IMR-90 (cell line): Measurements from ENCODE around the gene PPFIA1. TPM values are rescaled to one million over a fixed set of nuclear protein-coding genes. Genes with fewer than 3 reads are reported as not detected.

ENCODE experiments used
- ATAC-seq: fragments of 200-7000 bp; cut with Tn5 transposase; 2 replicates; pipeline ENCODE4 v1.9.1; 2020; ENCODE audit warnings: low read depth, mild to moderate bottlenecking, moderate library complexity
- BruUV-seq: library from RNA; stranded (reverse); fragments of 400-500 nt; replicated peaks from 2 replicates; lab custom pipeline; 2021; lab: Mats Ljungman, UMichigan
- CTCF ChIA-PET: fragments of 300-600 bp; formaldehyde crosslinking; extraction: SDS; loops from one replicate; lab custom pipeline; 2021; ENCODE audit warnings: antibody characterized with exemption; lab: Yijun Ruan, JAX
- POLR2A ChIA-PET: fragments of 300-600 bp; sonication (Branson Sonifier 250); formaldehyde crosslinking; loops from one replicate; lab custom pipeline; 2022; ENCODE audit warnings: antibody characterized with exemption; ENCODE audit not compliant: unreplicated experiment; lab: Charles Lee
- DNase-seq: peaks from one replicate; pipeline ENCODE4 v3.0.0; 2013
- H2AFZ ChIP-seq: replicated peaks from 2 replicates; pipeline ENCODE3; 2013; ENCODE audit warnings: low read length, mild to moderate bottlenecking; ENCODE audit not compliant: poor library complexity
- H2AK5ac ChIP-seq: 2 replicates; pipeline ENCODE4 v1.6.1; 2013; ENCODE audit warnings: low read depth, low read length, inconsistent platforms
- H2AK9ac ChIP-seq: replicated peaks from 2 replicates; pipeline ENCODE3; 2013; ENCODE audit warnings: mild to moderate bottlenecking, low read depth, low read length, moderate library complexity; ENCODE audit not compliant: poor library complexity
- H2BK120ac ChIP-seq: 2 replicates; pipeline ENCODE4 v1.6.1; 2013; ENCODE audit warnings: low read depth, low read length, inconsistent platforms
- H2BK15ac ChIP-seq: 3 replicates; pipeline ENCODE4 v1.6.1; 2013; ENCODE audit warnings: low read depth, low read length, inconsistent platforms
- H2BK20ac ChIP-seq: 2 replicates; pipeline ENCODE4 v1.6.1; 2013; ENCODE audit warnings: low read depth, mild to moderate bottlenecking, inconsistent platforms, low read length, moderate library complexity
- H2BK5ac ChIP-seq: 2 replicates; pipeline ENCODE4 v1.6.1; 2013; ENCODE audit warnings: mild to moderate bottlenecking, low read depth, low read length, inconsistent platforms; ENCODE audit not compliant: poor library complexity, severe bottlenecking
- H3K14ac ChIP-seq: replicated peaks from 2 replicates; pipeline ENCODE4 v1.6.1; 2013; ENCODE audit warnings: low read depth, low read length, inconsistent platforms
- H3K18ac ChIP-seq: 2 replicates; pipeline ENCODE4 v1.6.1; 2013; ENCODE audit warnings: low read depth, low read length, control low read depth
- H3K23ac ChIP-seq: 2 replicates; pipeline ENCODE4 v1.6.1; 2013; ENCODE audit warnings: low read depth, low read length, inconsistent platforms
- H3K27ac ChIP-seq: 2 replicates; pipeline ENCODE4 v1.5.1; 2013; ENCODE audit warnings: mild to moderate bottlenecking, control low read depth, low read length; ENCODE audit not compliant: insufficient read depth
- H3K27me3 ChIP-seq: 2 replicates; pipeline ENCODE4 v1.6.1; 2013; ENCODE audit warnings: low read length; ENCODE audit not compliant: control insufficient read depth, insufficient read depth
- H3K36me3 ChIP-seq: 2 replicates; pipeline ENCODE4 v1.6.1; 2013; ENCODE audit warnings: low read length, mixed read lengths; ENCODE audit not compliant: control insufficient read depth, insufficient read depth
- H3K4ac ChIP-seq: 2 replicates; pipeline ENCODE4 v1.6.1; 2013; ENCODE audit warnings: low read depth, low read length, inconsistent platforms
- H3K4me1 ChIP-seq: 2 replicates; pipeline ENCODE4 v1.6.1; 2013; ENCODE audit warnings: low read length, mixed read lengths; ENCODE audit not compliant: control insufficient read depth, insufficient read depth
- H3K4me2 ChIP-seq: 2 replicates; pipeline ENCODE4 v1.6.1; 2013; ENCODE audit warnings: low read depth, mild to moderate bottlenecking, control low read depth, low read length, moderate library complexity
- H3K4me3 ChIP-seq: 2 replicates; pipeline ENCODE4 v1.5.1; 2013; ENCODE audit warnings: low read depth, mild to moderate bottlenecking, control low read depth, low read length, moderate library complexity; ENCODE audit not compliant: insufficient read depth
- H3K56ac ChIP-seq: 2 replicates; pipeline ENCODE4 v1.6.1; 2013; ENCODE audit warnings: low read length, inconsistent platforms; ENCODE audit not compliant: insufficient read depth; ENCODE audit errors: extremely low read depth
- H3K79me1 ChIP-seq, 2 experiments: 2 replicates each; pipeline ENCODE4 v1.6.1; 2013; ENCODE audit warnings: low read length in 2 of 2, inconsistent platforms in 1 of 2, low read depth in 1 of 2
- H3K9ac ChIP-seq: 2 replicates; pipeline ENCODE4 v1.6.1; 2013; ENCODE audit warnings: low read depth, low read length, control low read depth
- H3K9me1 ChIP-seq: 2 replicates; pipeline ENCODE4 v1.6.1; 2013; ENCODE audit warnings: low read length, inconsistent platforms; ENCODE audit not compliant: insufficient read depth
- H3K9me3 ChIP-seq: 2 replicates; pipeline ENCODE4 v1.6.1; 2013; ENCODE audit warnings: low read length; ENCODE audit not compliant: control insufficient read depth, insufficient read depth
- H4K20me1 ChIP-seq: 2 replicates; pipeline ENCODE4 v1.6.1; 2013; ENCODE audit warnings: low read length, inconsistent platforms; ENCODE audit not compliant: insufficient read depth
- H4K5ac ChIP-seq: 2 replicates; pipeline ENCODE4 v1.6.1; 2013; ENCODE audit warnings: mild to moderate bottlenecking, low read depth, low read length, control low read depth
- H4K8ac ChIP-seq, 2 experiments: 2 replicates each; pipeline ENCODE4 v1.6.1; 2013; ENCODE audit warnings: low read depth in 2 of 2, low read length in 2 of 2, control low read depth in 1 of 2, inconsistent platforms in 1 of 2
- H4K91ac ChIP-seq: 2 replicates; pipeline ENCODE4 v1.6.1; 2013; ENCODE audit warnings: low read depth, low read length, inconsistent platforms; ENCODE audit not compliant: insufficient read depth
- BHLHE40 ChIP-seq: fragments of 150-350 bp; IDR thresholded peaks from 2 replicates; pipeline ENCODE4 v1.6.1; 2016; ENCODE audit warnings: mild to moderate bottlenecking, low read depth, low read length
- CEBPB ChIP-seq: IDR thresholded peaks from 2 replicates; pipeline ENCODE4 v1.6.1; 2012; ENCODE audit warnings: low read depth, low read length, improper control_type of control experiment
- CHD1 ChIP-seq: IDR thresholded peaks from 2 replicates; pipeline ENCODE4 v1.6.1; 2012; ENCODE audit warnings: low read depth, low read length, improper control_type of control experiment
- FOS ChIP-seq: fragments of 150-350 bp; IDR thresholded peaks from 2 replicates; pipeline ENCODE4 v1.6.1; 2016; ENCODE audit warnings: low read depth, low read length
- MAFK ChIP-seq: IDR thresholded peaks from 2 replicates; pipeline ENCODE4 v1.6.1; 2012; ENCODE audit warnings: low read depth, low read length, improper control_type of control experiment
- MAZ ChIP-seq: IDR thresholded peaks from 2 replicates; pipeline ENCODE4 v1.6.1; 2012; ENCODE audit warnings: low read depth, mild to moderate bottlenecking, low read length, improper control_type of control experiment, moderate library complexity, borderline replicate concordance
- MXI1 ChIP-seq: IDR thresholded peaks from 2 replicates; pipeline ENCODE4 v1.6.1; 2012; ENCODE audit warnings: low read depth, mild to moderate bottlenecking, low read length, moderate library complexity, borderline replicate concordance
- NFE2L2 ChIP-seq: fragments of 150-350 bp; IDR thresholded peaks from 2 replicates; pipeline ENCODE4 v1.6.1; 2016; ENCODE audit warnings: low read depth, mild to moderate bottlenecking, low read length
- POLR2A ChIP-seq: IDR thresholded peaks from 2 replicates; pipeline ENCODE4 v1.6.1; 2012; ENCODE audit warnings: mild to moderate bottlenecking, low read depth, low read length
- RAD21 ChIP-seq: IDR thresholded peaks from 2 replicates; pipeline ENCODE4 v1.6.1; 2012; ENCODE audit warnings: low read length, improper control_type of control experiment
- RCOR1 ChIP-seq: IDR thresholded peaks from 2 replicates; pipeline ENCODE4 v1.6.1; 2012; ENCODE audit warnings: mild to moderate bottlenecking, low read length, improper control_type of control experiment; ENCODE audit not compliant: insufficient replicate concordance
- RFX5 ChIP-seq: IDR thresholded peaks from 2 replicates; pipeline ENCODE4 v1.8.0; 2012; ENCODE audit warnings: low read depth, mild to moderate bottlenecking, low read length, moderate library complexity
- SMC3 ChIP-seq: fragments of 150-350 bp; IDR thresholded peaks from 2 replicates; pipeline ENCODE4 v1.6.1; 2016; ENCODE audit warnings: low read depth, mild to moderate bottlenecking, antibody characterized with exemption, low read length, moderate library complexity
- WGBS, 2 experiments: methylation state at CpG; one replicate each; pipeline versions ENCODE4 v1.1.5 to v1.1.7; 2013; ENCODE audit warnings: missing lambda C conversion rate in 2 of 2; ENCODE audit not compliant: insufficient read length in 1 of 2; ENCODE audit errors: extremely low coverage in 2 of 2; 5-methylcytosine and 5-hydroxymethylcytosine counted together
- dilution Hi-C: fragments of 300-500 bp; cut with HindIII; formaldehyde crosslinking; loops from one replicate; pipeline ENCODE4 v1.14.3; 2018; ENCODE audit warnings: low sequenced_read_pairs; ENCODE audit not compliant: unreplicated experiment
- in situ Hi-C: fragments of 300-500 bp; cut with MboI; formaldehyde crosslinking; loops from 3 replicates; pipeline ENCODE4 v1.14.3; 2019; ENCODE audit warnings: low sequenced_read_pairs, inconsistent platforms, mixed read lengths
- intact Hi-C: fragments of 100-400 bp; cut with micrococcal nuclease; formaldehyde crosslinking; loops from 2 replicates; pipeline ENCODE4 v1.10.0; 2022
- polyA plus RNA-seq, 3 experiments: library from polyadenylated mRNA; depleted of rRNA; stranded (reverse); fragments of >200 nt; gene quantifications; 2 replicates each; pipeline ENCODE4 v1.2.3, GENCODE V29; 2012; ENCODE audit warnings: low replicate concordance in 1 of 3
- total RNA-seq: library from RNA; depleted of rRNA; stranded (reverse); fragments of >200 nt; gene quantifications from 2 replicates; pipeline ENCODE4 v1.2.3, GENCODE V29; 2012
- TF ChIP-seq, protein P1 (sequence below): fragments of 150-350 bp; IDR thresholded peaks from 2 replicates; pipeline ENCODE4 v1.6.1; 2016; ENCODE audit warnings: low read depth, mild to moderate bottlenecking, low read length, moderate library complexity, borderline replicate concordance
- TF ChIP-seq, protein P2 (sequence below): conservative IDR thresholded peaks from 2 replicates; pipeline ENCODE4 v1.5.1; 2012; ENCODE audit warnings: mild to moderate bottlenecking, low read depth, low read length, improper control_type of control experiment

Gene PPFIA1
- total and polyA plus RNA-seq, 2 of the 4 experiments (the other 2 are of a cell fraction) = 25.6 to 37.2 TPM

DNA sequence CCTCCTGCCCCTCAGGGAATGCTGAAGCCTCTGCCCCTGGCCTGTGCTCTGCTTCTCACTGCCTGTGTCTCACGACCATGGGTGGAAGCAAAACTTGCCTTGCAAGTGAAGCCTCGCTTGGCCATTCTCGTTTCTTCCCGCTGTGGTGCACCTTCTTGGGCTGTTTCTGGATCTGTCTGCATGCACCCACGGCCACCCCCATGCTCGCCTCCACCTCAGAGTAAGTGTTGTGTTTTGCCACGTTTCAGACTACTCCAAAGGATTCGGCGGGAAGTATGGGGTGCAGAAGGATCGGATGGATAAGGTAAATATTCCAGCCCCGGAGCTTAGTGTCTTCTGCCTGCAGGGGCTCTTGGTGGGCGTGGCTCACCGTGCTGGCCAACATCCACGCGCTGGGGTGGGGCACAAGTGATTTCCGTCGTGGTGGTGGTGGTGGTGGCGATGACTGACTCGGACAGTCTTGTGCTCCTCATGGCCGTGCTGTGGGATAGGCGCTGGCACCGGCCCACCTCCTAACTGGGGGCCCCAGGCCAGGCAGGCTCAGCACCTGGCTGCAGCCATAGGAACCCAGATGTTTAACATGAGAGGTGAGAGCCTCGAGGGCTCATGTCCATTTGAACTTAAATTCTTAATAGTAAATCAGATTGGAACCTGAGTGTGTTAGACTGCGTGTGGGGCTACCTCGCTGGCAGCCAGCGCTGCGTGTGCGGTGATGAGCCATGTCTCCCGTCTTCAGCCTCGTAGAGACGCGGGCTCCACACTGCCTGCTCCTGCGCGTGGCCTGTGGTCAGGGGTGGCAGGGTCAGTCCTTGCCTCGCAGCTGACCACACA is 152.4 kb downstream of the PPFIA1 start:
- H2BK20ac ChIP-seq = no peak overlapping the region
- no peak for DNase-seq
- peaks cover 7% of the 10 kb centered on the region; the same call in 1 of the 2 replicates for H3K4me1 ChIP-seq
- no peak overlapping the region for H2AK9ac ChIP-seq
- WGBS, 2 experiments = 92% methylated on average over 17 of the region's 35 CpGs; no CpG with 5 or more reads in 1 of the 2 experiments
- no peak overlapping the region for H2BK15ac ChIP-seq
- peaks cover 25% of the 10 kb centered on the region for H3K9me1 ChIP-seq
- no peak overlapping the region for H3K18ac ChIP-seq
- H2BK5ac ChIP-seq = no peak overlapping the region
- TF ChIP-seq RFX5 (no peak), MAZ (no peak), MXI1 (no peak), FOS (no peak), SMC3 (no peak), MAFK (no peak), NFE2L2 (no peak), CHD1 (no peak), RAD21 (no peak), RCOR1 (no peak), BHLHE40 (no peak), POLR2A (no peak), CEBPB (no peak)
- TF ChIP-seq, protein P1, sequence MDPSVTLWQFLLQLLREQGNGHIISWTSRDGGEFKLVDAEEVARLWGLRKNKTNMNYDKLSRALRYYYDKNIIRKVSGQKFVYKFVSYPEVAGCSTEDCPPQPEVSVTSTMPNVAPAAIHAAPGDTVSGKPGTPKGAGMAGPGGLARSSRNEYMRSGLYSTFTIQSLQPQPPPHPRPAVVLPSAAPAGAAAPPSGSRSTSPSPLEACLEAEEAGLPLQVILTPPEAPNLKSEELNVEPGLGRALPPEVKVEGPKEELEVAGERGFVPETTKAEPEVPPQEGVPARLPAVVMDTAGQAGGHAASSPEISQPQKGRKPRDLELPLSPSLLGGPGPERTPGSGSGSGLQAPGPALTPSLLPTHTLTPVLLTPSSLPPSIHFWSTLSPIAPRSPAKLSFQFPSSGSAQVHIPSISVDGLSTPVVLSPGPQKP = no peak
- TF ChIP-seq, protein P2, sequence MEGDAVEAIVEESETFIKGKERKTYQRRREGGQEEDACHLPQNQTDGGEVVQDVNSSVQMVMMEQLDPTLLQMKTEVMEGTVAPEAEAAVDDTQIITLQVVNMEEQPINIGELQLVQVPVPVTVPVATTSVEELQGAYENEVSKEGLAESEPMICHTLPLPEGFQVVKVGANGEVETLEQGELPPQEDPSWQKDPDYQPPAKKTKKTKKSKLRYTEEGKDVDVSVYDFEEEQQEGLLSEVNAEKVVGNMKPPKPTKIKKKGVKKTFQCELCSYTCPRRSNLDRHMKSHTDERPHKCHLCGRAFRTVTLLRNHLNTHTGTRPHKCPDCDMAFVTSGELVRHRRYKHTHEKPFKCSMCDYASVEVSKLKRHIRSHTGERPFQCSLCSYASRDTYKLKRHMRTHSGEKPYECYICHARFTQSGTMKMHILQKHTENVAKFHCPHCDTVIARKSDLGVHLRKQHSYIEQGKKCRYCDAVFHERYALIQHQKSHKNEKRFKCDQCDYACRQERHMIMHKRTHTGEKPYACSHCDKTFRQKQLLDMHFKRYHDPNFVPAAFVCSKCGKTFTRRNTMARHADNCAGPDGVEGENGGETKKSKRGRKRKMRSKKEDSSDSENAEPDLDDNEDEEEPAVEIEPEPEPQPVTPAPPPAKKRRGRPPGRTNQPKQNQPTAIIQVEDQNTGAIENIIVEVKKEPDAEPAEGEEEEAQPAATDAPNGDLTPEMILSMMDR = no peak
- peak overlapping the region; percentile 16; the same call in 1 of the 2 replicates for H2AK5ac ChIP-seq
- H4K20me1 ChIP-seq = peaks cover 75% of the 10 kb centered on the region
- no TSS peak for BruUV-seq
- ATAC-seq = no peak
- peaks cover 80% of the 10 kb centered on the region for H3K36me3 ChIP-seq
- no peak overlapping the region for H4K5ac ChIP-seq
- no peaks in the 10 kb centered on the region for H3K27me3 ChIP-seq
- intact Hi-C loops (no loop called here), dilution Hi-C loops (no loop called here), in situ Hi-C loops (no loop called here)
- H3K9ac ChIP-seq = no peak overlapping the region
- H4K91ac ChIP-seq = no peak overlapping the region
- no peak overlapping the region for H3K14ac ChIP-seq
- H4K8ac ChIP-seq = no peak overlapping the region
- H3K4me3 ChIP-seq = no peak overlapping the region
- peak overlapping the region; percentile 27 for H2AFZ ChIP-seq
- POLR2A ChIA-PET = no interaction called here
- H3K4ac ChIP-seq = no peak overlapping the region
- no peak overlapping the region for H3K23ac ChIP-seq
- CTCF ChIA-PET = no interaction called here
- no peak overlapping the region for H3K4me2 ChIP-seq
- no peaks in the 10 kb centered on the region for H3K9me3 ChIP-seq
- no peak overlapping the region for H2BK120ac ChIP-seq
- H3K79me1 ChIP-seq = peaks cover 25 to 78% of the 10 kb centered on the region in 2 experiments
- no peak overlapping the region for H3K56ac ChIP-seq
- no peak overlapping the region for H3K27ac ChIP-seq
